Measurements from ENCODE around the gene LCLAT1. TPM values are rescaled to one million over a fixed set of nuclear protein-coding genes. Genes with fewer than 3 reads are reported as not detected.
A peak's percentile ranks its signal among the peaks of the same experiment; 100 is the strongest.
"Not testable (repeated sequence)": the region's sequence is repeated elsewhere in the genome, so short reads cannot be mapped to it uniquely, and the experiment has no call there.

Gene LCLAT1
- total and polyA plus RNA-seq, 4 experiments from 2014 or later, result 6.1 to 24.9 (median 12.8) TPM

GRCh38 chr2:30643013-30643412, 196.0 kb downstream of the LCLAT1 start:
- H3K4me1 Mint-ChIP-seq; H3K27me3 Mint-ChIP-seq; DNase-seq; H3K27ac Mint-ChIP-seq; H3K36me3 ChIP-seq (ENCODE audit: insufficient read depth, low read length); H3K9me3 ChIP-seq (ENCODE audit: control insufficient read depth in 1 of 2, low read length in 2 of 2); H3K4me3 Mint-ChIP-seq; H3K9me3 Mint-ChIP-seq; POLR2A ChIA-PET (ENCODE audit: partially characterized antibody); H3K4me1 ChIP-seq (ENCODE audit: insufficient read depth, low read length); H3K27ac ChIP-seq (ENCODE audit: low read depth, low read length); H3K4me3 ChIP-seq (ENCODE audit: low read length in 2 of 2); intact Hi-C loops (cut with micrococcal nuclease); H3K27me3 ChIP-seq (ENCODE audit: insufficient read depth, low read length): not testable (repeated sequence)
- CTCF ChIA-PET (ENCODE audit: partially characterized antibody), result interaction anchor here (1.2 kb wide), 1 partner anchor 434 kb away, joined by 4 read pairs; no protein-coding TSS in a partner anchor
- peaks cover 12 to 23% of the 10 kb centered on the region in 2 donors for H3K36me3 Mint-ChIP-seq

DNA sequence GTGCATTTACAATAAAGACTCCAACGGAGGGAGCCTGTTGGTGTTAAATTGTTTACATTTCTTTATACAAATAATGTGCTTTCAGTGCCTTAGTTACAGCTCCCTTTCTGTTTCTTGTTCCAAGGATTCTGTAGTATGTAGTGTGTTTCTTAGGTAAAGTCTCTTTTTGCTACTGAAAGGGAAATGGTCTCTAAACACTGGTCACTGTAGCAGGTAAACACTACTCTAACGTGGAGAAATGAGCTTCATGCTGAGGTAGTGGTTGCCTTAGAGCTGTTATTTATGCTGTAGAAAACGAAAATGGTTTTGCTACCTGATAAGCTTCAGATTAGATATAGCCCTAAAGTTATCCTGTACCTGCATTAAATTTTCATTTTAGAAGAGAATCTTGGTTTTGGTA, 196.6 kb downstream of the LCLAT1 start:
- no peak for DNase-seq
- intact Hi-C loops (cut with micrococcal nuclease), result no loop called here
- no peak overlapping the region for H3K27ac Mint-ChIP-seq
- CTCF ChIA-PET (ENCODE audit: partially characterized antibody), result no interaction called here
- peaks cover 12 to 23% of the 10 kb centered on the region in 2 donors for H3K36me3 Mint-ChIP-seq
- Histone ChIP-seq H3K4me1 (ENCODE audit: insufficient read depth, low read length) (no peaks in the 10 kb centered on the region), H3K36me3 (ENCODE audit: insufficient read depth, low read length) (no peaks in the 10 kb centered on the region), H3K27ac (ENCODE audit: low read depth, low read length) (no peak overlapping the region), H3K4me3 (ENCODE audit: low read length in 2 of 2) (no peak overlapping the region), H3K9me3 (ENCODE audit: control insufficient read depth in 1 of 2, low read length in 2 of 2) (no peaks in the 10 kb centered on the region), H3K27me3 (ENCODE audit: insufficient read depth, low read length) (no peaks in the 10 kb centered on the region)
- H3K4me3 Mint-ChIP-seq, result no peak overlapping the region
- H3K27me3 Mint-ChIP-seq, result no peaks in the 10 kb centered on the region
- peaks cover 0 to 2% (median 0%) of the 10 kb centered on the region in 4 donors for H3K4me1 Mint-ChIP-seq
- POLR2A ChIA-PET (ENCODE audit: partially characterized antibody), result no interaction called here
- no peaks in the 10 kb centered on the region for H3K9me3 Mint-ChIP-seq

DNA sequence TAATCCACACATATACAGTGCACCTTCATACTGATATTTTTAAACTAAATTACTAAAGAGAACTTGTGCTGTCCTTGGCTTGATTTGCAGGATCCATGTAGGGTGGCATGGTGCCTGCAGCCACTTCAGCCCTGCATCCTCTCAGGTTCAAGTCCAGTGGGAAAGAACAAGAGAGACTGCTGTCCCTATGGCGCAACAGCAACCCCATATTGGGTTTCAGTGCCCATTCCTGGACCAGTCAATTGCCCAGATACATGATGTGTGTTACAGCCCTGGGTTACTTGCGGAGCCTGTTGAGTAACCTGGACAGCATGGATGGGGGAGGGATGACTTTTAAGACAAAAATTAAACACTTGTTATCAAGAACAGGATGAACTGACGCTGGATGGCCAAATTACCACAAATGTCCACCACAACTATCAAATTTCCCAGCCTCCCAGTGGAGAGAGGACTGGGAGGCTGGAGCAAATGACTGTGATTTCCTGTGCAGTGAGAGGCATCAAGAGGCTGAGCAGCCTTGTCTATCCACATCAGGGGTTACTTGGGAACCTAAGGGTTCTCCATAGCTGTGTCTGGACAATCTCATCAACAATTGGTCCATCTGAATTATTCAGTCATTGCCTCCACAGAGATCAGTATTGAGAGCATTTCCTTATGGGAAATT, 198.2 kb downstream of the LCLAT1 start:
- no peaks in the 10 kb centered on the region for H3K9me3 Mint-ChIP-seq
- DNase-seq, result no peak
- H3K27ac ChIP-seq (ENCODE audit: low read depth, low read length), result no peak overlapping the region
- H3K4me3 ChIP-seq (ENCODE audit: low read length in 2 of 2), result no peak overlapping the region
- no peaks in the 10 kb centered on the region for H3K36me3 ChIP-seq (ENCODE audit: insufficient read depth, low read length)
- no peaks in the 10 kb centered on the region for H3K27me3 Mint-ChIP-seq
- no peaks in the 10 kb centered on the region for H3K4me1 Mint-ChIP-seq
- H3K27me3 ChIP-seq (ENCODE audit: insufficient read depth, low read length), result no peaks in the 10 kb centered on the region
- H3K27ac Mint-ChIP-seq, result no peak overlapping the region
- ChIA-PET CTCF (ENCODE audit: partially characterized antibody) (interaction anchor here (1.4 kb wide), 1 partner anchor 66 kb away, joined by 6 read pairs; no protein-coding TSS in a partner anchor), POLR2A (ENCODE audit: partially characterized antibody) (no interaction called here)
- no peak overlapping the region for H3K4me3 Mint-ChIP-seq
- H3K4me1 ChIP-seq (ENCODE audit: insufficient read depth, low read length), result no peaks in the 10 kb centered on the region
- intact Hi-C loops (cut with micrococcal nuclease), result no loop called here
- H3K36me3 Mint-ChIP-seq, result peaks cover 8 to 19% of the 10 kb centered on the region in 2 donors
- H3K9me3 ChIP-seq (ENCODE audit: control insufficient read depth in 1 of 2, low read length in 2 of 2), result no peaks in the 10 kb centered on the region

GRCh38 chr2:30645745-30646119, 198.7 kb downstream of the LCLAT1 start:
- no peaks in the 10 kb centered on the region for H3K4me1 Mint-ChIP-seq
- intact Hi-C loops (cut with micrococcal nuclease), result no loop called here
- H3K4me1 ChIP-seq (ENCODE audit: insufficient read depth, low read length), result no peaks in the 10 kb centered on the region
- ChIA-PET CTCF (ENCODE audit: partially characterized antibody) (interaction anchor here (1.1 to 1.4 kb wide), 2 partner anchors 10 to 66 kb away, joined by 3 to 6 read pairs; no protein-coding TSS in a partner anchor), POLR2A (ENCODE audit: partially characterized antibody) (no interaction called here)
- no peaks in the 10 kb centered on the region for H3K36me3 ChIP-seq (ENCODE audit: insufficient read depth, low read length)
- peaks cover 3 to 13% of the 10 kb centered on the region in 2 donors for H3K36me3 Mint-ChIP-seq
- H3K9me3 Mint-ChIP-seq, result no peaks in the 10 kb centered on the region
- H3K27ac ChIP-seq (ENCODE audit: low read depth, low read length), result no peak overlapping the region
- no peak overlapping the region for H3K4me3 ChIP-seq (ENCODE audit: low read length in 2 of 2)
- DNase-seq, result no peak
- H3K27me3 ChIP-seq (ENCODE audit: insufficient read depth, low read length), result no peaks in the 10 kb centered on the region
- peak overlapping the region in 1 of 7 donors; percentile 15 for H3K27ac Mint-ChIP-seq
- H3K27me3 Mint-ChIP-seq, result no peaks in the 10 kb centered on the region
- H3K9me3 ChIP-seq (ENCODE audit: control insufficient read depth in 1 of 2, low read length in 2 of 2), result no peaks in the 10 kb centered on the region
- no peak overlapping the region for H3K4me3 Mint-ChIP-seq

DNA sequence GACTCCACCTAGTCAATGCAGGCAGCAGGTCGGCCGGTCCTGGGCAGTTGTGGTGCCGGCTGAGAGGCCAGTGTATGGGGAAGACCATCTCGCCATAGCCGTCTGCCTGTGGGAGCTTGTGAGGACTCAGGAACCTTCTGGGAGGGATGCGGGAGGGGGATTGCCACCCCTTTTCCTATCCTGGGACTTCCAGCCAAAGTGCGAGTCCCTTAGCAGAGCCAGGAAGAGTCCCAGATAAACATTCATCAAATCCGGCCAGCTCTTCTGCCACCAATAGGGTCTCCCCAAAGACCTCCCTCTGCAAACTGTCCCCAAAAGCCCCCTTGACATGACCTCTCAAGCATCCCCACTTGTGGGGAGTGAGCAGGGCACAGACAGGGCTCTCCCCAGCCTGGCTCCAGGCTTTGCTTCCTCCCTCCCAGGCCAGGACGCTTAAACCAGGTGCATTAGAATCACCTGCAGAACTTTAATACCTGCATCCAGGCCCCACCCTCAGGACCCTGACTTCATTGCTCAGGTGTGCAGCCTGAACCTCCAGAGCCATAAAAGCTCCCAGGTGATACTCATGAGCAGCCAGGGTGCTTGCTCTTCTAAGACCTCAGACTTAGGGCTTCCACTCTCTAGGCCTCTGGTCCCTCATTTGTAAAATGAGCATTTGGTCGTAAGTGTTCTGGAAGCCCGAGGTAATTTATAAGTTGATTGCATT, 200.9 kb downstream of the LCLAT1 start:
- CTCF ChIA-PET (ENCODE audit: partially characterized antibody), result interaction anchor here (1.0 kb wide), 1 partner anchor 483 kb away, joined by 4 read pairs; no protein-coding TSS in a partner anchor
- H3K9me3 ChIP-seq (ENCODE audit: control insufficient read depth in 1 of 2, low read length in 2 of 2), result no peaks in the 10 kb centered on the region
- H3K27me3 ChIP-seq (ENCODE audit: insufficient read depth, low read length), result no peaks in the 10 kb centered on the region
- no peaks in the 10 kb centered on the region for H3K4me1 ChIP-seq (ENCODE audit: insufficient read depth, low read length)
- no peak overlapping the region for H3K4me3 Mint-ChIP-seq
- no peaks in the 10 kb centered on the region for H3K36me3 ChIP-seq (ENCODE audit: insufficient read depth, low read length)
- peaks cover 0 to 6% of the 10 kb centered on the region in 2 donors for H3K36me3 Mint-ChIP-seq
- intact Hi-C loops (cut with micrococcal nuclease), result no loop called here
- DNase-seq, result no peak
- no peaks in the 10 kb centered on the region for H3K4me1 Mint-ChIP-seq
- H3K27ac Mint-ChIP-seq, result no peak overlapping the region
- H3K9me3 Mint-ChIP-seq, result no peaks in the 10 kb centered on the region
- H3K27me3 Mint-ChIP-seq, result no peaks in the 10 kb centered on the region
- H3K27ac ChIP-seq (ENCODE audit: low read depth, low read length), result no peak overlapping the region
- no peak overlapping the region for H3K4me3 ChIP-seq (ENCODE audit: low read length in 2 of 2)
- POLR2A ChIA-PET (ENCODE audit: partially characterized antibody), result no interaction called here

DNA sequence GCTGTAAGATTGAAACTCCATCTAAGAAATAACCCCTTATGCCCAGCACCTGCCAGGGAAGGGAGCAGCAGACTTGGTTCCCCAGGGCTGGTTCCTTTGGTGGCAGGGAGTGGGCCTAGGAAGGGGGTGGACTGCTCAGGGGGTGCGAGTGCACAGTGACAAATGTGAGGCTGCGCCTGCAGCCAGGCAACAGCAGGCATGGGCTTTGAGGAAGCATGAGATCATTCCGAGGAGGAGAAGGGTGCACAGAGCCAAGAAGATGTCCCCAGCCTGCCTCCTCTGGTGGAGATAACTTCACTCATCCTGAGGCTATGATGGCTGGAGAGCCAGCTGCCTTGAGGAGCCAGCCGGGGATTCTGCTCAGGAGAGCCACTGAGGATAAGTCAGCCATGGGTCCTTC, 202.2 kb downstream of the LCLAT1 start:
- no peak overlapping the region for H3K27ac Mint-ChIP-seq
- no peaks in the 10 kb centered on the region for H3K27me3 Mint-ChIP-seq
- H3K36me3 ChIP-seq (ENCODE audit: insufficient read depth, low read length), result no peaks in the 10 kb centered on the region
- H3K9me3 ChIP-seq (ENCODE audit: control insufficient read depth in 1 of 2, low read length in 2 of 2), result no peaks in the 10 kb centered on the region
- CTCF ChIA-PET (ENCODE audit: partially characterized antibody), result interaction anchor here (0.6 kb wide), 1 partner anchor 705 kb away, joined by 3 read pairs; no protein-coding TSS in a partner anchor
- POLR2A ChIA-PET (ENCODE audit: partially characterized antibody), result no interaction called here
- intact Hi-C loops (cut with micrococcal nuclease), result no loop called here
- no peak overlapping the region for H3K4me3 ChIP-seq (ENCODE audit: low read length in 2 of 2)
- no peaks in the 10 kb centered on the region for H3K27me3 ChIP-seq (ENCODE audit: insufficient read depth, low read length)
- H3K4me3 Mint-ChIP-seq, result no peak overlapping the region
- H3K4me1 Mint-ChIP-seq, result no peaks in the 10 kb centered on the region
- no peak for DNase-seq
- H3K27ac ChIP-seq (ENCODE audit: low read depth, low read length), result no peak overlapping the region
- H3K4me1 ChIP-seq (ENCODE audit: insufficient read depth, low read length), result no peaks in the 10 kb centered on the region
- no peaks in the 10 kb centered on the region for H3K9me3 Mint-ChIP-seq
- peaks cover 0 to 4% of the 10 kb centered on the region in 2 donors for H3K36me3 Mint-ChIP-seq

- H3K9me3 Mint-ChIP-seq, result no peaks in the 10 kb centered on the region
- no peaks in the 10 kb centered on the region for H3K27me3 Mint-ChIP-seq
- POLR2A ChIA-PET (ENCODE audit: partially characterized antibody), result no interaction called here
- H3K27me3 ChIP-seq (ENCODE audit: insufficient read depth, low read length), result no peaks in the 10 kb centered on the region
- H3K4me3 ChIP-seq (ENCODE audit: low read length in 2 of 2), result no peak overlapping the region
- intact Hi-C loops (cut with micrococcal nuclease), result no loop called here
- H3K36me3 Mint-ChIP-seq, result no peaks in the 10 kb centered on the region
- CTCF ChIA-PET (ENCODE audit: partially characterized antibody), result no interaction called here
- H3K9me3 ChIP-seq (ENCODE audit: control insufficient read depth in 1 of 2, low read length in 2 of 2), result no peaks in the 10 kb centered on the region
- no peaks in the 10 kb centered on the region for H3K4me1 ChIP-seq (ENCODE audit: insufficient read depth, low read length)
- no peak for DNase-seq
- no peaks in the 10 kb centered on the region for H3K36me3 ChIP-seq (ENCODE audit: insufficient read depth, low read length)
- H3K27ac ChIP-seq (ENCODE audit: low read depth, low read length), result no peak overlapping the region
- H3K4me3 Mint-ChIP-seq, result no peak overlapping the region
- no peaks in the 10 kb centered on the region for H3K4me1 Mint-ChIP-seq
- H3K27ac Mint-ChIP-seq, result no peak overlapping the region
Measured at GRCh38 chr2:30649828-30650227, 202.8 kb downstream of the LCLAT1 start.

Measured in CD4-positive, alpha-beta memory T cell (primary cell).